ENCODE data around the gene KMT2B.

Gene KMT2B

DNA sequence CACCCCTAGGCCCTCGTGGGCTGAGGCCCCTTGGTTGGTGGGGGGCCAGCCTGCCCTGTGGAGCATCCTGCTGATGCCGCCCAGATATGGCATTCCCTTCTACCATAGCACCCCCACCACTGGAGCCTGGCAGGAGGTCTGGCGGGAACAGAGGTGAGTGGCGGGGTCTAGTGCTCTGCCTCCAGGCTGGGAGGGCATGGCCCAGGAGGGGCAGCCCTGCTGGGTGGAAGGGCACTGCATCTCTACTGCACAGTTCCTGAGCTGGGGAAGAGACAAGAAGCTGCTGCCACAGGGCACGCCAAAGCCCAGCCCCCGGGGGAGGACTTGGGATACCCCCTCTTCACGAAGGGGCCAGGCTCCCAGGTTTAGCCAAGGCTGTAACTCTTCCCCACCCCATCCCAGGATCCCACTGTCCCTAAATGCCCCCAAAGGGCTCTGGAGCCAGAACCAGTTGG is 2.4 kb upstream of the KMT2B start:
- DNase-seq (ENCODE audit: low read depth, low spot score), result no peak
- TF ChIP-seq, protein P1, sequence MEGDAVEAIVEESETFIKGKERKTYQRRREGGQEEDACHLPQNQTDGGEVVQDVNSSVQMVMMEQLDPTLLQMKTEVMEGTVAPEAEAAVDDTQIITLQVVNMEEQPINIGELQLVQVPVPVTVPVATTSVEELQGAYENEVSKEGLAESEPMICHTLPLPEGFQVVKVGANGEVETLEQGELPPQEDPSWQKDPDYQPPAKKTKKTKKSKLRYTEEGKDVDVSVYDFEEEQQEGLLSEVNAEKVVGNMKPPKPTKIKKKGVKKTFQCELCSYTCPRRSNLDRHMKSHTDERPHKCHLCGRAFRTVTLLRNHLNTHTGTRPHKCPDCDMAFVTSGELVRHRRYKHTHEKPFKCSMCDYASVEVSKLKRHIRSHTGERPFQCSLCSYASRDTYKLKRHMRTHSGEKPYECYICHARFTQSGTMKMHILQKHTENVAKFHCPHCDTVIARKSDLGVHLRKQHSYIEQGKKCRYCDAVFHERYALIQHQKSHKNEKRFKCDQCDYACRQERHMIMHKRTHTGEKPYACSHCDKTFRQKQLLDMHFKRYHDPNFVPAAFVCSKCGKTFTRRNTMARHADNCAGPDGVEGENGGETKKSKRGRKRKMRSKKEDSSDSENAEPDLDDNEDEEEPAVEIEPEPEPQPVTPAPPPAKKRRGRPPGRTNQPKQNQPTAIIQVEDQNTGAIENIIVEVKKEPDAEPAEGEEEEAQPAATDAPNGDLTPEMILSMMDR (IDR thresholded peaks at IDR 0.05; ENCODE audit: insufficient read depth, low read length, missing control alignments), result no peak
- CTCF ChIA-PET, result interaction anchor here (0.9 to 5.4 kb wide), 10 partner anchors 11 to 167 kb away, joined by 3 to 23 read pairs (median 4); partner anchors contain the start of genes LIN37 and ZBTB32
- POLR2A ChIA-PET, result no interaction called here
- no peak overlapping the region for H3K4me3 ChIP-seq (ENCODE audit: low read depth, low read length)

DNA sequence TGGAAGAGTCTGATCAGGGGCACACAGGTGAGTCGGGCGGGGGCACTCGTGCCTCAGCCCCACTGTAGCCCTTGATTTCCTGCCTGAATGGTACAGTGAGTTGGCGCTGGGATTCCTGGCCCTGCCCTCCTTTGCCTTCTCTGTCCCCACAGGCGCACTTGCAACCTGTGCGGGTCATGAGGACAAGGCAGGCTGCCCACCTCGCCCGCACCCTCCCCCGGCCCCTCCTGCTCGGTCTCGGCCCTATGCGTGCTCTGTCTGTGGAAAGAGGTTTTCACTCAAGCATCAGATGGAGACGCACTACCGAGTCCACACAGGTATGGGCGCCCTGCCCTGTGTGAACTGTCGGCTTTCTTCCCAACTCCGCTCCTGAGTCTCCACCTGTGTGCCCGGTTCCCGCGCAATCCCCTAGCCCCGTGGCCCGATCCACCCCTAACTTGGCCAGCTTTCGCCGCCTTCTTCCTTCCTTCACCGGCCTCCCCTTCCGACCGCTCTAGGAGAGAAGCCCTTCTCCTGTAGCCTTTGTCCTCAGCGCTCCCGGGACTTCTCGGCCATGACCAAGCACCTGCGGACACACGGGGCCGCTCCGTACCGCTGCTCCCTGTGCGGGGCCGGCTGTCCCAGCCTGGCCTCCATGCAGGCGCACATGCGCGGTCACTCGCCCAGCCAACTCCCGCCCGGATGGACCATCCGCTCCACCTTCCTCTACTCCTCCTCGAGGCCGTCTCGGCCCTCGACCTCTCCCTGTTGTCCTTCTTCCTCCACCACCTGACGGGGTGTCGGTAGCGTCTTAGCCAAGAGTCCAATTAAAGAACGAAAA is 1.6 kb upstream of the KMT2B start:
- H3K4me3 ChIP-seq (ENCODE audit: low read depth, low read length), result peak overlapping the region; percentile 85
- no peak for DNase-seq (ENCODE audit: low read depth, low spot score)
- ChIA-PET CTCF (interaction anchor here (0.5 to 5.4 kb wide), 10 partner anchors 10 to 364 kb away, joined by 3 to 23 read pairs (median 4); partner anchors contain the start of gene LIN37), POLR2A (no interaction called here)
- TF ChIP-seq, protein P1 (IDR thresholded peaks at IDR 0.05; ENCODE audit: insufficient read depth, low read length, missing control alignments), result no peak

DNA sequence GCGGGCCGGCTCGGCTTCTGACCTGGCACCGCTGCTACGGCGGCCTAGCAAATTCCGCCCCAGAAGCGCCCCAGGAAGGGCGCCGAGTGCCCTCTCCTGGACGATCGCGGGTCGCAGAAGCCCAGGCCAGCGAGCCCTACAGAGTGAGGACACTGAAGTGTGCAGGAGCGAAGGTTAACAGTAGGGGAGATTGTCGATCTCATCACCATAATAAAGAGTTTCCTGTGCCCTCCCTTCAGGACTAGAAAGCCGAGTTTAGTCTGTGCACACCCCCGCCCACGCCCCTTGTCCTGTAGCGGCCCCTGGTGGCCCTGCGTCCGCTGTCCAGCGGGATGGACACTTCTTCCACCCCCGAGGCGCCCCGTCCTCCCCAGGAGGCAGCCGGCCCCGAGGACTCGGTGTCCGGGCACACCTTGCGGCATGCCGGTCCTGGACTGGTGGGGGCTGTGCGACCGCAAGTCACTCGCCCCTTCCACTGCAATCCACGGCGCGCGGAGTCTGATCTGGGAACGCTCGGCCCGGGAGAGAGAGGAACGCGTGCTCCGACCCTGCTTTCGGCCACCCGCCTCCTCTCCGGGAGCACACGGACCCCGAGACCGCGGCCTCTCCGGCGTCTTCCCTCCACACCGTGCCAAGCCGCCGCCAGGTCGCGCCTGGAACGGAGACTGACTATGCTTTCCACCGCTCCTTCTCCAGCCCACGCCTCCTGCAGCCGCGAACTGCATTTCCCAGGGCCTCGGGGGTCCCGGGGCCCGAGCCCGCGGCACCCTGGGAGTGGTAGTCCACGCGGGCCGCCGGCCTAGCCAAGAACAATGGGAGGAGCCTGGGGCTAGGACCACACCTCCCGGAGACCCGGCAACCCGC is 770 bp upstream of the KMT2B start:
- peak; percentile 62 for DNase-seq (ENCODE audit: low read depth, low spot score)
- POLR2A ChIA-PET, result no interaction called here
- CTCF ChIA-PET, result interaction anchor here (1.6 to 1.8 kb wide), 3 partner anchors 24 to 161 kb away, joined by 4 to 8 read pairs (median 4); no protein-coding TSS in a partner anchor
- peak overlapping the region; percentile 85 for H3K4me3 ChIP-seq (ENCODE audit: low read depth, low read length)
- TF ChIP-seq, protein P1 (IDR thresholded peaks at IDR 0.05; ENCODE audit: insufficient read depth, low read length, missing control alignments), result peak; percentile 84

DNA sequence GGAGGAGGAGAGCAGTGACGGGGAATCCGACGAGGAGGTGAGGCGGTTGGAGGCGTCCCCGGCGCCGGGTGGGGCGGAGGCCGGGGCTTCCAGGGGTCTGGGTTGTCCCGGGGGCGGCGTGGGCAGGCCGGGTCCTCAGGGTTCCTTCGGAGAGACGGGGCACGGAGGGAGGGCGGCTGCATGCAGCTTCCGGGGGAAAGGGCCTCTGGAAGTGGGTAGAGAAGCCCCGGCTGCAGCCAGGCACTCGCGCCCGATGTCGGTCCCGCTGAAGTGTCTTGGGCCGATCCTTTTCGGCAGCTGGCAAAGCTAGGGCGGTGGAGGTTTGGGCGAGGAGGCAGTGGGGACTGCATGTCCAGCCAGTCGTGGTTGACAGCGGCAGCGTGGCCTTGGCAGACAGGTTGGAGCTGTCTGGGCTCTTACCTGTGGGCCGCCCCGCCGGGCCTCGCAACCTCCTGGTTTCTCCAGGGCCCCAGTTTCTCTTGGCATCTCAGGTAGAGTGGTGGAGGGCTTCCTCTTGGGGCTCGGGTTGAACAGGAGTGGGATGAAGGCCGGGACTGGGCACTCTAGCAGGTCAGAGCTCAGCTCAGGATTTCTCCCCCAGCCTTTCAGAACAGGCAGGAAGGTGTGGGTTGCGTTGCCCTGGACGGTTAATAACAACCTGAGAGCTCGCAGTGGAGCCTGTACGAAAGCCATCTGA is 690 bp downstream of the KMT2B start:
- ChIA-PET POLR2A (interaction anchor here (1.5 kb wide), 1 partner anchor 22 kb away, joined by 4 read pairs; no protein-coding TSS in a partner anchor), CTCF (interaction anchor here (0.9 to 1.8 kb wide), 5 partner anchors 10 to 166 kb away, joined by 3 to 8 read pairs (median 4); no protein-coding TSS in a partner anchor)
- peak overlapping the region; percentile 87 for H3K4me3 ChIP-seq (ENCODE audit: low read depth, low read length)
- DNase-seq (ENCODE audit: low read depth, low spot score), result no peak
- TF ChIP-seq, protein P1 (IDR thresholded peaks at IDR 0.05; ENCODE audit: insufficient read depth, low read length, missing control alignments), result no peak

DNA sequence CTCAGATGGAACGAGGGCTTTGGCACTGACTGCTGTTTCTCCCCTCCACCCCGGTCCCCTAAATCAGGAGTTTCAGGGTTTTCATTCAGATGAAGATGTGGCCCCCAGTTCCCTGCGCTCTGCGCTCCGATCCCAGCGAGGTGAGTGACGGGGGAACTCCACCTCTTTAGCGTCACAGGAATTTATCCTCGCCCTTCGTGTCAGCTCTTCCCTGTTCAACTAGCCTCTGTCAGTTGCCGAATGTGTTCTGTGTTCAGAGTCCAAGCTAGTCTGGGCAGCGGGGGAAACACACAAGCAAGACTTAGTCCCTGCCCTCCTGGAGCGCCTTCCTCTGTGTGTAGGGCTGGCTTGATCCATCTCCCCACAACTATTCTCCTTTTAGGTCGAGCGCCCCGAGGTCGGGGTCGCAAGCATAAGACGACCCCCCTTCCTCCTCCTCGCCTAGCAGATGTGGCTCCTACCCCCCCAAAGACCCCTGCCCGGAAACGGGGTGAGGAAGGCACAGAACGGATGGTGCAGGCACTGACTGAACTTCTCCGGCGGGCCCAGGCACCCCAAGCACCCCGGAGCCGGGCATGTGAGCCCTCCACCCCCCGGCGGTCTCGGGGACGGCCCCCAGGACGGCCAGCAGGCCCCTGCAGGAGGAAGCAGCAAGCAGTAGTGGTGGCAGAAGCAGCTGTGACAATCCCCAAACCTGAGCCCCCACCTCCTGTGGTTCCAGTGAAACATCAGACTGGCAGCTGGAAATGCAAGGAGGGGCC is 1.8 kb downstream of the KMT2B start:
- peak overlapping the region; percentile 87 for H3K4me3 ChIP-seq (ENCODE audit: low read depth, low read length)
- POLR2A ChIA-PET, result interaction anchor here (1.5 kb wide), 1 partner anchor 21 kb away, joined by 4 read pairs; no protein-coding TSS in a partner anchor
- no peak for DNase-seq (ENCODE audit: low read depth, low spot score)
- CTCF ChIA-PET, result interaction anchor here (0.9 to 1.8 kb wide), 7 partner anchors 8 to 212 kb away, joined by 3 to 8 read pairs (median 3); no protein-coding TSS in a partner anchor
- TF ChIP-seq, protein P1 (IDR thresholded peaks at IDR 0.05; ENCODE audit: insufficient read depth, low read length, missing control alignments), result no peak
